ENCODE measurements around the gene SKAP2. TPM values are rescaled to one million over a fixed set of nuclear protein-coding genes. Genes with fewer than 3 reads are reported as not detected.

Gene SKAP2
- total RNA-seq, 1 experiment from 2014 or later: 66.8 TPM

DNA sequence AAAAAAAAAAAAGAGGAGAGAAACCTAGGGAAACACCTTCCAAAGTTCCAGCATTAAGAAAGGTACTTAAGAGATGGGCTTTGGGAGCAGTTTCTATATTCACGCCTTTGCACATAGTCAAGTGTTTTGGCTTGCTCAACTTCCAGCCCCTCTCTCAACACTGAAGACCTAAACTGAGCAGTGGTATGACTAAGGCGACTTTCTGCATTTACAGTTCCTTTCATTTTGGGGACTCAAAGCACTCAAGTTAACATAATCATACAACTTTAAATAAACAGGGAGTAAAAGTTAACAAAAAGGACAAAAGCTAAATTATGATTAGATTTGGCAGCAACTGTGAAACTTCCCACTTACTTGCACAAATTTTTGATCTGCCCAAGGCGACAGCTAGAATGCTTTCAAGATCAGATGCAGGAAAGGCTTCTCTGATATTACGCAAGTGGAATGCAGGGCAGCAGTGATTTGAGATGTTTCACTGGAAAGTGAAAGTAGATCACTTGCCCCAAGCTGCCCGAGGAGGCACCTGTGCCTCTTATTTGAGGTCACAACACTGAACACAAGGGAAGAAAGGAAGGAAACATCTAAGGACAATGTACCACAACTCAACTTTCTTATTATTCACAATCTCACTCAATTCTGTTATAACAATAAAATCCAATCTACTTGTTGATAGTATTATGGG is 199.5 kb downstream of the SKAP2 start:
- no peak for ATAC-seq
- DNase-seq (ENCODE audit: low read depth, low spot score): no peak
- TF ChIP-seq POLR2AphosphoS5 (IDR thresholded peaks at IDR 0.05; ENCODE audit: low read depth, low read length): no peak
- no peak for TF ChIP-seq SIN3A (IDR thresholded peaks at IDR 0.05; ENCODE audit: borderline replicate concordance, insufficient read depth, low read depth, low read length)
- TF ChIP-seq, protein P1, sequence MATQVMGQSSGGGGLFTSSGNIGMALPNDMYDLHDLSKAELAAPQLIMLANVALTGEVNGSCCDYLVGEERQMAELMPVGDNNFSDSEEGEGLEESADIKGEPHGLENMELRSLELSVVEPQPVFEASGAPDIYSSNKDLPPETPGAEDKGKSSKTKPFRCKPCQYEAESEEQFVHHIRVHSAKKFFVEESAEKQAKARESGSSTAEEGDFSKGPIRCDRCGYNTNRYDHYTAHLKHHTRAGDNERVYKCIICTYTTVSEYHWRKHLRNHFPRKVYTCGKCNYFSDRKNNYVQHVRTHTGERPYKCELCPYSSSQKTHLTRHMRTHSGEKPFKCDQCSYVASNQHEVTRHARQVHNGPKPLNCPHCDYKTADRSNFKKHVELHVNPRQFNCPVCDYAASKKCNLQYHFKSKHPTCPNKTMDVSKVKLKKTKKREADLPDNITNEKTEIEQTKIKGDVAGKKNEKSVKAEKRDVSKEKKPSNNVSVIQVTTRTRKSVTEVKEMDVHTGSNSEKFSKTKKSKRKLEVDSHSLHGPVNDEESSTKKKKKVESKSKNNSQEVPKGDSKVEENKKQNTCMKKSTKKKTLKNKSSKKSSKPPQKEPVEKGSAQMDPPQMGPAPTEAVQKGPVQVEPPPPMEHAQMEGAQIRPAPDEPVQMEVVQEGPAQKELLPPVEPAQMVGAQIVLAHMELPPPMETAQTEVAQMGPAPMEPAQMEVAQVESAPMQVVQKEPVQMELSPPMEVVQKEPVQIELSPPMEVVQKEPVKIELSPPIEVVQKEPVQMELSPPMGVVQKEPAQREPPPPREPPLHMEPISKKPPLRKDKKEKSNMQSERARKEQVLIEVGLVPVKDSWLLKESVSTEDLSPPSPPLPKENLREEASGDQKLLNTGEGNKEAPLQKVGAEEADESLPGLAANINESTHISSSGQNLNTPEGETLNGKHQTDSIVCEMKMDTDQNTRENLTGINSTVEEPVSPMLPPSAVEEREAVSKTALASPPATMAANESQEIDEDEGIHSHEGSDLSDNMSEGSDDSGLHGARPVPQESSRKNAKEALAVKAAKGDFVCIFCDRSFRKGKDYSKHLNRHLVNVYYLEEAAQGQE (IDR thresholded peaks at IDR 0.05; ENCODE audit: insufficient read depth in 1 of 2, low read depth in 2 of 2, low read length in 1 of 2): no peak
- TF ChIP-seq TCF7L2 (IDR thresholded peaks at IDR 0.05; ENCODE audit: low read depth, low read length): no peak
- TF ChIP-seq, protein P2, sequence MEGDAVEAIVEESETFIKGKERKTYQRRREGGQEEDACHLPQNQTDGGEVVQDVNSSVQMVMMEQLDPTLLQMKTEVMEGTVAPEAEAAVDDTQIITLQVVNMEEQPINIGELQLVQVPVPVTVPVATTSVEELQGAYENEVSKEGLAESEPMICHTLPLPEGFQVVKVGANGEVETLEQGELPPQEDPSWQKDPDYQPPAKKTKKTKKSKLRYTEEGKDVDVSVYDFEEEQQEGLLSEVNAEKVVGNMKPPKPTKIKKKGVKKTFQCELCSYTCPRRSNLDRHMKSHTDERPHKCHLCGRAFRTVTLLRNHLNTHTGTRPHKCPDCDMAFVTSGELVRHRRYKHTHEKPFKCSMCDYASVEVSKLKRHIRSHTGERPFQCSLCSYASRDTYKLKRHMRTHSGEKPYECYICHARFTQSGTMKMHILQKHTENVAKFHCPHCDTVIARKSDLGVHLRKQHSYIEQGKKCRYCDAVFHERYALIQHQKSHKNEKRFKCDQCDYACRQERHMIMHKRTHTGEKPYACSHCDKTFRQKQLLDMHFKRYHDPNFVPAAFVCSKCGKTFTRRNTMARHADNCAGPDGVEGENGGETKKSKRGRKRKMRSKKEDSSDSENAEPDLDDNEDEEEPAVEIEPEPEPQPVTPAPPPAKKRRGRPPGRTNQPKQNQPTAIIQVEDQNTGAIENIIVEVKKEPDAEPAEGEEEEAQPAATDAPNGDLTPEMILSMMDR (IDR thresholded peaks at IDR 0.05): no peak
- H3K4me3 ChIP-seq (ENCODE audit: low read depth in 2 of 2, low read length in 2 of 2): no peak overlapping the region
- CTCF ChIA-PET: interaction anchor here (4.1 kb wide), 1 partner anchor 296 kb away, joined by 39 read pairs; no protein-coding TSS in a partner anchor
- H3K4me1 ChIP-seq (ENCODE audit: control insufficient read depth, insufficient read depth, low read length): peaks cover 4% of the 10 kb centered on the region
- in situ Hi-C loops (cut with HindIII; ENCODE audit: low pct_unique_long_range_greater_than_20kb, low sequenced_read_pairs) (no loop called here), intact Hi-C loops (cut with micrococcal nuclease; ENCODE audit: unreplicated experiment) (loop anchor here (5.0 kb wide), 4 partner anchors 163 to 773 kb away; partner anchors contain the start of genes CBX3 and HNRNPA2B1)
- H3K27me3 ChIP-seq (ENCODE audit: control insufficient read depth, insufficient read depth, low read length): no peaks in the 10 kb centered on the region; the same call in 1 of the 2 replicates
- no peaks in the 10 kb centered on the region for H3K36me3 ChIP-seq (ENCODE audit: control insufficient read depth, insufficient read depth, low read length)
- H3K9me3 ChIP-seq (ENCODE audit: control insufficient read depth, insufficient read depth, low read depth, low read length): no peaks in the 10 kb centered on the region
- no peak overlapping the region for H3K27ac ChIP-seq (ENCODE audit: low read length)
- POLR2A ChIA-PET: no interaction called here
- no TSS peak for BruUV-seq (replicated peaks)

DNA sequence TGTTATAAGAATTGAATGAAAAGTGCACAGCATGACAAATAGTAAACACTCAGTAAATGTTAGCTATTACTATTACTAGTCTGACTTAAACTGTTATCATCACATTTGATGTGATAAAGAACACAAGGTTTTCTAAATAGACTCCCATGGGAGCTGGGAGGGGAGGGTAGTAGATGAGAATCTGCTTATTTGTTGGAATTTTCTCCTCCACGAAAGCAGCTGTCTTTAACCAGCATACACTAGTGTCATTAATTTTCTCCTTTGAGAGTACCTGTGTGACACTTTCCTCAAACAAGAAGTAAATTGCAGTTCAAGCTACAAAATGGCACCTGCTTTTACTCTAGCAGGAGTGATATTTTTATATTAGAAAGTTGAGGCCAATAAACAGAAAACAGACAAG is 200.1 kb downstream of the SKAP2 start:
- no peak for DNase-seq (ENCODE audit: low read depth, low spot score)
- no peaks in the 10 kb centered on the region for H3K36me3 ChIP-seq (ENCODE audit: control insufficient read depth, insufficient read depth, low read length)
- TF ChIP-seq, protein P1 (IDR thresholded peaks at IDR 0.05; ENCODE audit: insufficient read depth in 1 of 2, low read depth in 2 of 2, low read length in 1 of 2): no peak
- TF ChIP-seq, protein P2 (IDR thresholded peaks at IDR 0.05): no peak
- TF ChIP-seq SIN3A (IDR thresholded peaks at IDR 0.05; ENCODE audit: borderline replicate concordance, insufficient read depth, low read depth, low read length) (no peak), POLR2AphosphoS5 (IDR thresholded peaks at IDR 0.05; ENCODE audit: low read depth, low read length) (no peak), TCF7L2 (IDR thresholded peaks at IDR 0.05; ENCODE audit: low read depth, low read length) (no peak)
- POLR2A ChIA-PET: no interaction called here
- H3K27ac ChIP-seq (ENCODE audit: low read length): no peak overlapping the region
- in situ Hi-C loops (cut with HindIII; ENCODE audit: low pct_unique_long_range_greater_than_20kb, low sequenced_read_pairs) (no loop called here), intact Hi-C loops (cut with micrococcal nuclease; ENCODE audit: unreplicated experiment) (no loop called here)
- H3K4me1 ChIP-seq (ENCODE audit: control insufficient read depth, insufficient read depth, low read length): peaks cover 4% of the 10 kb centered on the region
- no peak for ATAC-seq
- CTCF ChIA-PET: interaction anchor here (4.1 kb wide), 1 partner anchor 295 kb away, joined by 39 read pairs; no protein-coding TSS in a partner anchor
- no peaks in the 10 kb centered on the region; the same call in 1 of the 2 replicates for H3K27me3 ChIP-seq (ENCODE audit: control insufficient read depth, insufficient read depth, low read length)
- no peaks in the 10 kb centered on the region for H3K9me3 ChIP-seq (ENCODE audit: control insufficient read depth, insufficient read depth, low read depth, low read length)
- H3K4me3 ChIP-seq (ENCODE audit: low read depth in 2 of 2, low read length in 2 of 2): no peak overlapping the region
- BruUV-seq (replicated peaks): no TSS peak

All from Panc1 (cell line).